H1 (cell line): Measurements from ENCODE around the gene HEBP2. TPM values are rescaled to one million over a fixed set of nuclear protein-coding genes. Genes with fewer than 3 reads are reported as not detected.

ENCODE experiments used
- CTCF ChIA-PET: fragments of 300-600 bp; sonication (Branson Sonifier 250); formaldehyde crosslinking; loops from one replicate; lab custom pipeline; 2021; ENCODE audit not compliant: partially characterized antibody; lab: Charles Lee
- POLR2A ChIA-PET: fragments of 300-600 bp; sonication (Branson Sonifier 250); formaldehyde crosslinking; loops from one replicate; lab custom pipeline; 2021; ENCODE audit warnings: inconsistent platforms; ENCODE audit not compliant: partially characterized antibody; lab: Charles Lee
- DNase-seq, 2 experiments: peaks; one replicate each; pipeline versions ENCODE4 v3.0.0 to v3.0.0-alpha.2; 2010 to 2022; ENCODE audit warnings: low spot score in 2 of 2, low read depth in 1 of 2, mixed read lengths in 1 of 2
- FAIRE-seq: peaks from 2 replicates; lab custom pipeline; 2011; peaks lifted over from hg19 to GRCh38; lab: Jason Lieb, UNC
- H2AFZ ChIP-seq: 2 replicates; pipeline ENCODE4 v1.8.1; 2012; ENCODE audit warnings: low read length, inconsistent platforms
- H2AK5ac ChIP-seq: 2 replicates; pipeline ENCODE4 v1.6.1; 2013; ENCODE audit warnings: low read depth, low read length
- H2BK120ac ChIP-seq: replicated peaks from 2 replicates; pipeline ENCODE3; 2013; ENCODE audit warnings: low read depth, low read length, inconsistent platforms
- H2BK12ac ChIP-seq: 2 replicates; pipeline ENCODE4 v1.6.1; 2013; ENCODE audit warnings: low read depth, low read length
- H2BK15ac ChIP-seq: 2 replicates; pipeline ENCODE4 v1.6.1; 2013; ENCODE audit warnings: low read length
- H2BK20ac ChIP-seq: 2 replicates; pipeline ENCODE4 v1.6.1; 2013; ENCODE audit warnings: low read length
- H2BK5ac ChIP-seq: 2 replicates; pipeline ENCODE4 v1.6.1; 2013; ENCODE audit warnings: low read depth, low read length
- H3K14ac ChIP-seq: 2 replicates; pipeline ENCODE4 v1.6.1; 2013; ENCODE audit warnings: inconsistent platforms; ENCODE audit not compliant: insufficient read length
- H3K18ac ChIP-seq: 2 replicates; pipeline ENCODE4 v1.6.1; 2013; ENCODE audit warnings: low read length; ENCODE audit errors: extremely low read depth
- H3K23ac ChIP-seq: 2 replicates; pipeline ENCODE4 v1.6.1; 2013; ENCODE audit warnings: inconsistent platforms; ENCODE audit not compliant: insufficient read length
- H3K23me2 ChIP-seq: 2 replicates; pipeline ENCODE4 v1.6.1; 2013; ENCODE audit warnings: low read depth, low read length
- H3K27ac ChIP-seq: 2 replicates; pipeline ENCODE4 v1.6.1; 2011; ENCODE audit warnings: low read depth, low read length, inconsistent platforms
- H3K27me3 ChIP-seq, 4 experiments: replicated peaks in 1 of 4; 1 replicate in 1 of 4; 2 replicates in 3 of 4; pipeline versions ENCODE4 v1.6.1 to v1.8.1; 2011 to 2013; ENCODE audit warnings: low read length in 3 of 4, mild to moderate bottlenecking in 3 of 4, inconsistent platforms in 2 of 4, mixed read lengths in 2 of 4, moderate library complexity in 1 of 4; ENCODE audit not compliant: control insufficient read depth in 3 of 4, insufficient read depth in 3 of 4; ENCODE audit errors: extremely low read depth in 1 of 4
- H3K36me3 ChIP-seq, 4 experiments: 2 replicates each; pipeline versions ENCODE4 v1.6.1 to v1.8.1; 2011 to 2013; ENCODE audit warnings: mild to moderate bottlenecking in 4 of 4, low read length in 3 of 4, moderate library complexity in 2 of 4, control low read depth in 1 of 4, inconsistent platforms in 1 of 4; ENCODE audit not compliant: insufficient read depth in 4 of 4, control insufficient read depth in 2 of 4
- H3K4ac ChIP-seq: replicated peaks from 2 replicates; pipeline ENCODE3; 2013; ENCODE audit warnings: low read length, low read depth, mixed read lengths, inconsistent platforms; ENCODE audit not compliant: insufficient read length
- H3K4me1 ChIP-seq, 4 experiments: replicated peaks in 1 of 4; 1 replicate in 1 of 4; 2 replicates in 3 of 4; pipeline versions ENCODE4 v1.6.1 to v1.8.1; 2011 to 2013; ENCODE audit warnings: low read length in 3 of 4, inconsistent platforms in 2 of 4, mixed read lengths in 1 of 4; ENCODE audit not compliant: insufficient read depth in 4 of 4, control insufficient read depth in 3 of 4
- H3K4me2 ChIP-seq, 2 experiments: 2 replicates each; pipeline versions ENCODE4 v1.6.1 to v1.8.1; 2011 to 2013; ENCODE audit warnings: low read depth in 2 of 2, low read length in 2 of 2, control low read depth in 1 of 2, inconsistent platforms in 1 of 2, mild to moderate bottlenecking in 1 of 2; ENCODE audit not compliant: insufficient read depth in 1 of 2
- H3K4me3 ChIP-seq, 4 experiments: fragments of 200-600, 300-600 bp in 1 of 4; sonication (generic), shearing (Covaris generic), sonication (Bioruptor Twin) in 1 of 4; 2 replicates each; pipeline versions ENCODE4 v1.5.1 to v1.8.1; 2011 to 2016; ENCODE audit warnings: low read length in 4 of 4, low read depth in 3 of 4, control low read depth in 2 of 4, inconsistent platforms in 2 of 4, mild to moderate bottlenecking in 2 of 4, mixed read lengths in 1 of 4, moderate library complexity in 1 of 4; ENCODE audit not compliant: insufficient read depth in 2 of 4; ENCODE audit errors: extremely low read depth in 1 of 4
- H3K56ac ChIP-seq: replicated peaks from 2 replicates; pipeline ENCODE3; 2013; ENCODE audit warnings: low read depth, mild to moderate bottlenecking, mixed read lengths, low read length, inconsistent platforms; ENCODE audit not compliant: insufficient read length
- H3K79me1 ChIP-seq: 2 replicates; pipeline ENCODE4 v1.6.1; 2013; ENCODE audit warnings: low read depth, low read length, control low read depth
- H3K79me2 ChIP-seq, 2 experiments: 2 replicates each; pipeline versions ENCODE4 v1.6.1 to v1.8.1; 2012 to 2013; ENCODE audit warnings: low read length in 2 of 2, mild to moderate bottlenecking in 2 of 2, inconsistent platforms in 1 of 2; ENCODE audit not compliant: insufficient read depth in 2 of 2, control insufficient read depth in 1 of 2
- H3K9ac ChIP-seq, 4 experiments: replicated peaks in 1 of 4; 1 replicate in 1 of 4; 2 replicates in 3 of 4; pipeline versions ENCODE4 v1.6.1 to v1.8.1; 2011 to 2013; ENCODE audit warnings: low read depth in 3 of 4, low read length in 3 of 4, control low read depth in 2 of 4, mild to moderate bottlenecking in 2 of 4, moderate library complexity in 2 of 4, inconsistent platforms in 1 of 4; ENCODE audit errors: extremely low read depth in 1 of 4
- H3K9me3 ChIP-seq, 2 experiments: 2 replicates each; pipeline versions ENCODE4 v1.6.1 to v1.8.1; 2012 to 2013; ENCODE audit warnings: mild to moderate bottlenecking in 2 of 2, moderate library complexity in 2 of 2, control low read depth in 1 of 2, inconsistent platforms in 1 of 2, low read depth in 1 of 2, low read length in 1 of 2, mixed read lengths in 1 of 2; ENCODE audit not compliant: insufficient read depth in 2 of 2
- H4K20me1 ChIP-seq, 2 experiments: replicated peaks in 1 of 2; 2 replicates each; pipeline versions ENCODE3 to v1.8.1; 2011 to 2013; ENCODE audit warnings: inconsistent platforms in 2 of 2, low read length in 2 of 2, mild to moderate bottlenecking in 1 of 2; ENCODE audit not compliant: insufficient read depth in 2 of 2, control insufficient read depth in 1 of 2
- H4K5ac ChIP-seq: 2 replicates; pipeline ENCODE4 v1.6.1; 2013; ENCODE audit warnings: low read length, low read depth, mixed read lengths, inconsistent platforms; ENCODE audit not compliant: insufficient read length
- H4K8ac ChIP-seq: 2 replicates; pipeline ENCODE4 v1.8.0; 2013; ENCODE audit warnings: mild to moderate bottlenecking, moderate library complexity, low read length, inconsistent platforms; ENCODE audit not compliant: insufficient read depth; ENCODE audit errors: extremely low read depth
- H4K91ac ChIP-seq: replicated peaks from 2 replicates; pipeline ENCODE3; 2013; ENCODE audit warnings: low read length, mixed read lengths, inconsistent platforms; ENCODE audit not compliant: insufficient read length
- CHD2 ChIP-seq: IDR thresholded peaks from 2 replicates; pipeline ENCODE4 v1.6.1; 2012; ENCODE audit warnings: low read length, improper control_type of control experiment
- EP300 ChIP-seq, 2 experiments: IDR thresholded peaks; 1 replicate in 1 of 2; 2 replicates in 1 of 2; pipeline ENCODE4 v1.6.1; 2011 to 2012; ENCODE audit warnings: low read depth in 2 of 2, low read length in 2 of 2, mild to moderate bottlenecking in 2 of 2, borderline replicate concordance in 1 of 2, inconsistent platforms in 1 of 2, moderate library complexity in 1 of 2
- EZH2 ChIP-seq: fragments of 200-600 bp; sonication (generic); IDR thresholded peaks from 2 replicates; pipeline ENCODE4 v1.7.1; 2012; ENCODE audit warnings: low read depth, mild to moderate bottlenecking, moderate library complexity, low read length, inconsistent platforms; ENCODE audit not compliant: severe bottlenecking
- KDM5A ChIP-seq: fragments of 200-600 bp; IDR thresholded peaks from 2 replicates; pipeline ENCODE4 v1.7.1; 2012; ENCODE audit warnings: mild to moderate bottlenecking, low read length, inconsistent platforms, mixed read lengths
- PHF8 ChIP-seq: fragments of 200-600 bp; sonication (generic); conservative IDR thresholded peaks from 2 replicates; pipeline ENCODE4 v1.7.1; 2012; ENCODE audit warnings: low read depth, mild to moderate bottlenecking, inconsistent platforms, low read length, moderate library complexity
- POLR2A ChIP-seq, 2 experiments: IDR thresholded peaks; 1 replicate in 1 of 2; 2 replicates in 1 of 2; pipeline ENCODE4 v1.6.1; 2011; ENCODE audit warnings: low read depth in 2 of 2, low read length in 2 of 2, mild to moderate bottlenecking in 2 of 2; ENCODE audit errors: control extremely low read depth in 1 of 2
- RFX5 ChIP-seq: IDR thresholded peaks from 2 replicates; pipeline ENCODE4 v1.6.1; 2011; ENCODE audit warnings: low read depth, low read length, improper control_type of control experiment, borderline replicate concordance
- SAP30 ChIP-seq: fragments of 300-600 bp; sonication (generic); IDR thresholded peaks from 2 replicates; pipeline ENCODE4 v1.7.1; 2012; ENCODE audit warnings: low read length, moderate library complexity, mild to moderate bottlenecking, inconsistent platforms; ENCODE audit not compliant: insufficient read depth, insufficient replicate concordance
- SP2 ChIP-seq: IDR thresholded peaks from 2 replicates; pipeline ENCODE4 v1.6.1; 2012; ENCODE audit warnings: mild to moderate bottlenecking, low read length, inconsistent platforms
- SP4 ChIP-seq: IDR thresholded peaks from 2 replicates; pipeline ENCODE4 v1.6.1; 2012; ENCODE audit warnings: low read length, inconsistent platforms
- whole genome bisulfite sequencing, 2 experiments: shearing (Covaris generic) in 1 of 2; methylation state at CpG; one replicate each; pipeline versions ENCODE4 v1.1.6 to v1.1.7; 2013 to 2015; ENCODE audit warnings: low lambda C conversion rate in 2 of 2, mixed read lengths in 2 of 2, inconsistent platforms in 1 of 2, low coverage in 1 of 2, missing lambda C conversion rate in 1 of 2; ENCODE audit not compliant: insufficient replicate concordance in 2 of 2, insufficient coverage in 1 of 2, insufficient read length in 1 of 2; ENCODE audit errors: extremely low coverage in 1 of 2, missing lambda C conversion rate in 1 of 2; 5-methylcytosine and 5-hydroxymethylcytosine counted together
- polyA plus RNA-seq, 7 experiments: library from polyadenylated mRNA; depleted of rRNA in 3 of 7; stranded (reverse) in 5 of 7; unstranded in 2 of 7; fragments of >200 nt in 5 of 7; fragments of 200-250 nt in 2 of 7; gene quantifications; 1 replicate in 5 of 7; 2 replicates in 1 of 7; 4 replicates in 1 of 7; pipeline versions ENCODE4 v1.2.1 to v1.2.3, GENCODE V29; 2011 to 2013; ENCODE audit warnings: missing spikeins in 2 of 7, mixed read lengths in 2 of 7
- total RNA-seq: library from RNA; stranded (reverse); fragmentation: NEBNext Ultra II Directional; extraction: Animal tissue kit (Norgen Biotek cat#: 25700); gene quantifications from 2 replicates; pipeline ENCODE4 v1.2.1, GENCODE V29; 2021
- TF ChIP-seq, protein P1 (sequence below): IDR thresholded peaks from 2 replicates; pipeline ENCODE4 v1.6.1; 2012; ENCODE audit warnings: low read length, inconsistent platforms
- TF ChIP-seq, protein P2 (sequence below): IDR thresholded peaks from 2 replicates; pipeline ENCODE4 v1.6.1; 2012; ENCODE audit warnings: inconsistent platforms

Gene HEBP2
- total and polyA plus RNA-seq, 2 of the 8 experiments (the other 6 are each of a cell fraction or from before 2014, with no cell fraction given), result 6.5 to 37.9 TPM

DNA sequence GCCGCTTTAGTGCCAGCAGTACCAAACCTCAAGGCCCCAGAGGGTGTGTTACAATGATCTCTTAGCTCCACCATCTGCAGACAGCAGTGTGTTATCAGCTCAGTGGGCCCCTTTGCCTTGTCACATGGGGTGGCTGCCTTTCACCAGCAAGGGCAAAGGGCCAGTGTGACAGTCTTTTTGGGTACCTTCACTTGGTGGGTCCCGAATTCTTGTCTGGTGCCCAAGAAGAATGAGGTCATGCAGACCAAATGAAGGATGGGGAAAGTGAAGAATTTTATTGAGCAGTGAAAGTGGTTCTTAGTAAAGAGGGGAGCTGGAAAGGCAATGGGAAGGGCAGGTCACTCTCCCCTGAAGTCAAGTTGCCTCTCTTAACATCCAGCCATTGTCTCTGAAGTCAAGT is 29.2 kb upstream of the HEBP2 start:
- Histone ChIP-seq H2BK20ac (no peak overlapping the region), H3K23me2 (no peaks in the 10 kb centered on the region), H3K36me3 (no peaks in the 10 kb centered on the region), H3K79me2 (no peaks in the 10 kb centered on the region), H3K4ac (no peak overlapping the region), H3K9ac (no peak overlapping the region), H2BK5ac (no peak overlapping the region), H4K8ac (no peak overlapping the region), H2BK120ac (no peak overlapping the region), H4K20me1 (no peaks in the 10 kb centered on the region), H3K18ac (no peak overlapping the region), H2AFZ (no peak overlapping the region), H2BK15ac (no peak overlapping the region), H3K27ac (no peak overlapping the region), H3K4me2 (no peak overlapping the region), H2BK12ac (no peak overlapping the region), H3K56ac (no peak overlapping the region), H3K27me3 (no peaks in the 10 kb centered on the region), H3K14ac (no peak overlapping the region), H4K91ac (no peak overlapping the region), H2AK5ac (no peak overlapping the region), H3K4me1 (peaks cover 0 to 8% (median 1%) of the 10 kb centered on the region in 4 experiments; a peak in 2 of 7 replicates), H3K4me3 (no peak overlapping the region), H4K5ac (no peak overlapping the region), H3K9me3 (no peaks in the 10 kb centered on the region), H3K79me1 (no peaks in the 10 kb centered on the region), H3K23ac (no peak overlapping the region)
- CTCF ChIA-PET, result interaction anchor here (1.1 to 1.4 kb wide), 4 partner anchors 9 to 87 kb away, joined by 3 to 5 read pairs (median 3); no protein-coding TSS in a partner anchor
- no peak for DNase-seq
- WGBS, 2 experiments, result 88% methylated on average over 2 of the region's 2 CpGs; no CpG with 5 or more reads in 1 of the 2 experiments
- POLR2A ChIA-PET, result interaction anchor here (1.3 kb wide), 1 partner anchor 9 kb away, joined by 3 read pairs; no protein-coding TSS in a partner anchor
- no peak for FAIRE-seq
- TF ChIP-seq PHF8 (no peak), EP300 (IDR thresholded peaks at IDR 0.05; ENCODE audit: borderline replicate concordance in 1 of 2, low read depth in 2 of 2, low read length in 2 of 2) (no peak), EZH2 (no peak), SP4 (no peak), SAP30 (no peak), POLR2A (IDR thresholded peaks at IDR 0.05; ENCODE audit: control extremely low read depth in 1 of 2, low read depth in 2 of 2, low read length in 2 of 2) (no peak), KDM5A (no peak), CHD2 (no peak), RFX5 (no peak), SP2 (no peak)
- TF ChIP-seq, protein P1, sequence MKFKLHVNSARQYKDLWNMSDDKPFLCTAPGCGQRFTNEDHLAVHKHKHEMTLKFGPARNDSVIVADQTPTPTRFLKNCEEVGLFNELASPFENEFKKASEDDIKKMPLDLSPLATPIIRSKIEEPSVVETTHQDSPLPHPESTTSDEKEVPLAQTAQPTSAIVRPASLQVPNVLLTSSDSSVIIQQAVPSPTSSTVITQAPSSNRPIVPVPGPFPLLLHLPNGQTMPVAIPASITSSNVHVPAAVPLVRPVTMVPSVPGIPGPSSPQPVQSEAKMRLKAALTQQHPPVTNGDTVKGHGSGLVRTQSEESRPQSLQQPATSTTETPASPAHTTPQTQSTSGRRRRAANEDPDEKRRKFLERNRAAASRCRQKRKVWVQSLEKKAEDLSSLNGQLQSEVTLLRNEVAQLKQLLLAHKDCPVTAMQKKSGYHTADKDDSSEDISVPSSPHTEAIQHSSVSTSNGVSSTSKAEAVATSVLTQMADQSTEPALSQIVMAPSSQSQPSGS, result no peak
- TF ChIP-seq, protein P2, sequence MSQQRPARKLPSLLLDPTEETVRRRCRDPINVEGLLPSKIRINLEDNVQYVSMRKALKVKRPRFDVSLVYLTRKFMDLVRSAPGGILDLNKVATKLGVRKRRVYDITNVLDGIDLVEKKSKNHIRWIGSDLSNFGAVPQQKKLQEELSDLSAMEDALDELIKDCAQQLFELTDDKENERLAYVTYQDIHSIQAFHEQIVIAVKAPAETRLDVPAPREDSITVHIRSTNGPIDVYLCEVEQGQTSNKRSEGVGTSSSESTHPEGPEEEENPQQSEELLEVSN, result no peak
